Embryonic facial prominence (tissue), 1 donor: ENCODE data around the gene AFF3.
"Not testable (repeated sequence)": the region's sequence is repeated elsewhere in the genome, so short reads cannot be mapped to it uniquely, and the experiment has no call there.

Experiments used
- DNase-seq: peaks from one replicate; pipeline ENCODE4 v3.0.0-alpha.2; 2016; ENCODE audit errors: extremely low spot score

Gene AFF3

DNA sequence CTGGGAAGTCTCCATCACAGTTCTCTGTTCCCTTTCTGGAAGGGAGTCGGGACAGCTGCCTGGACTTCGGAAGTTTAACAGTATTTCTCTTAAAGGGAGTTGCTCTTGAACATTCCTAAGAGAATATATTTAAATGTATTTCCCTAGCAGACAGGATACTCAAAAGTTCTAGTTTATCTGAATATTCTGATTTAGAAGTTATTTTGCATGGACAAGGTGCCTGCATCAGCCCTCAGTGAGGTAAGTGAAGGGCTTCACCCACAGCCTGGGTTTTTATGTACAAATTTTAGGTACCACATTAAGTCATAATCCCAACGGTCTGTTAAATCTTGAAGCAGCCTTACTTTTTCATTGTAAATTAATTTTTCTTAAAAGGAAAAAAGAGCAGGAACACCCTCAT, 587.5 kb downstream of the AFF3 start:
- no peak for DNase-seq

DNA sequence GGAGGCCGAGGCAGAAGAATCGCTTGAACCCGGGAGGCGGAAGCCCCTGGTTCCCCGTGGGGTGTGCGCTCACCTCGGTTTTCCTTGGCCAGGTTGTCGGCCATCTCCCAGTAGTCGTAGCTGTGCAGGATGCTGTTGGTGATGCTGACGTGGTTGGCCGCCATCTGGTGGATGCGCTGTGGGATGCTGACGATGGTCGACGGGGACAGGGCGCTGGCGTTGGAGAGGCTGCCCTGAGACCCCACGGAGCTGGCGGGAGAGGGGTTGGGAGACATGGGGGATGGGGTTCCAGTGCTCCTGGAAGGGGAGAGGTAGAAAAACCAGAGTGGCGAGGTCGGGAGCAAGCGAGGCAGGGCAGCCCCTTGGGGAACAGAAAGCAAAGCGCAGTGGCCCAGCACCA, 588.2 kb downstream of the AFF3 start:
- no peak for DNase-seq

DNA sequence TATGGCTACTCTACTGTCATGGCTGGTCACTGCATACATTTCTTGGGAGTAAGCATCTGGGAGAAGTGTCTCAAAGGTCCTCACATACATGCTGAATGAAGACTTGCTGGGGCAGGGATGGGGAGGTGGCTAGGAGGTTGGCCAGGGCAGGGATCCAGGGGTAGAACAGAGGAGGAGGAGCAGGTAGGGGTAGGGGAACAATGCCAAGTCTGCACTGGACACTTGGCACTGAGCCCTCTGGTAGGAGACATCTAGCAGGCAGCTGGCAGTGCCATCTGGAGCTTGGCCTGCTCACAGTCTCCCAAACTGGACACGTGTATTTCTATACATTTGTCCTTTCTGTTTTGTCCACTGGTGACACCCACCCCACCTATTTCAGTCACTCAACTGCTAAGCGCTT, 589.9 kb downstream of the AFF3 start:
- DNase-seq = no peak

DNA sequence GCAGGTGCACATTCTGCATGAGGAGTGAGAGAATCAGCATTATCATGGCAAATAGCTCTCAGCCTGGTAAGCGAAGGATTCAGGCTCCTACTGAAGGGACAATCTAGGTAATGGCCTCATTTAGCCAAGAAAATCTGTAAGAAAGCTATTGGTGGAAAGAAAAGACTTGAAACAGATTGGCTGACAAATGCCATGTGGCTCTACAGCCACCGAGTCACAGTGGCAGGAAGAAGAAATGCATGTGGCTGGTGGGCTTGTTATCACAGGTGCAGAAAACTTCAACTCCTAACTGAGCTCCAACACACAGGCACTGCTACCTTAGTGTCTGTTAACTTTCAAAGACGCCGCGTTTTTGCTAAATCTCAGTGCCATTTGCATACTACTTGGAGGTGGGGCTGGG, 592.0 kb downstream of the AFF3 start:
- no peak for DNase-seq

DNA sequence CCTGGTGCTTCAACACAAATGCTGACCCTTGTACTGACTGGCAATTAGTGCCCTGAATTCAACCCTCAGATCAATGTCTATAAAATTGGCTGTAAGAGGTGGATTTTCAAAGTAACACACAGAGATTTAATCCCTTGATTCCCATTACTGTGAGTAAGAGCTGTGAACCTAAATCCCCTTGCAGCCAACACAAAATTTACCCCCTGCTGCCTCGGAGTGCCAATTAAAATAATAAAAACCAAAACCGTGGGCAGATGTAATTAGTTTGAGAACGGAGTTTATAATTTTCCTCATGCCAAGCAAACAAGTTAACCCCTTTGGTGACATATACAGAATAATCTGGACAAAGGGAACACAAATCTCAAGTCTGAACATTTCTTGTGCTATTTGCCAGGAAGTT, 596.8 kb downstream of the AFF3 start:
- no peak for DNase-seq

DNA sequence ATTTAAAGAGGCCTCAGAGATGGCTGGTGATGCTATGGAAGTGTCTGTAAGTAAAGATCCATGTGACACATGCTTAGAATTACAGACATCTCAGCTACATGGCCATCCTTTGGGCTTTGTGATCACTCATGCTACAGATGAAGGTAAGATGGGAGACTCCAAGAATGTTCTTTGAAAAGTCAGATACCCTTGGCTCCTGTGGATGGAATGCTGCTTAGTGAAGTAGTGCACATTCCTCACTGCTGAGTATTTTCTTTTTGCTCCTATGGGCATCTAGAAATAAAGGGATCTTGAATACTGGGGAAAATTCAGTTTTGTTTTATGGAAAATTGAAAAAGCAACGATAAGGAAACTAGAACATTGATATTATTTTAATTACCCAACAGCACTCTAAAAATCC, 597.3 kb downstream of the AFF3 start:
- no peak for DNase-seq

DNA sequence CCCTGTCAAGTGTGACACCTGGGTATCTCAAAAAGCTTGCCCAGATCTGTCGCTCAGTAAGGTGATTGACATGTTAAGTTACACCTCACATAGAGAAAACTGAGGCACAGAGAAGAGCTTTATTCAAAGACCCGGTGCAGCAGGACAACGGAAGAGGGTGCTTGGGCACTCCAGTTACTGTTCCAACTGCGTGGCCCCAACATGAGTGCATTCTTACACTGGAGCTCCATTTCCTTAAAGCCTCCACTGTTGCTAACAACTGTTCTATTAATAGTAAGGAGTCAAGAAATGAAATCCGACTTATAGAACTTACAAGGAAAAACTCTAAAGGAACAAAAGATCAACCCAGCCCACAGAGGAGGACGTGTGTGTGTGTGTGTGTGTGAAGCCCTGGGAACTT, 597.8 kb downstream of the AFF3 start:
- no peak for DNase-seq

DNA sequence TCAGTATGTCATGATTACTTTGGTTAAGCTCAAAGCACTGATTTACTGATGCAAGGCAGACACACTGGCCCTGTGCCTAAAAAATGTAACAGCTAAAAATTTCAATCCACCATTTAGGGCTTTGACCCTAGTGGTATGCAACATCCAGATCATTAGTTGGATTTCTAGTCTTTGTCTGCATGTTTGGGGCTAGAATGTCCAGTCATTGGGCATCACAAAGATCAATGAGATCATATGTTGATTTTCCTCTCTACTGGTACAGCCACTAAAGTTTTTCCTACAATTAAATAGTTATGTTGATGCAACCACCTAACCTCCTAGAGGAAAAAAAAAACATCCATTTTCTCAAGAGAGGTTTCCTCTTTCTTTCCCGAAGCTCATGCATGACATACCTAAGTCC, 599.1 kb downstream of the AFF3 start:
- no peak for DNase-seq

DNA sequence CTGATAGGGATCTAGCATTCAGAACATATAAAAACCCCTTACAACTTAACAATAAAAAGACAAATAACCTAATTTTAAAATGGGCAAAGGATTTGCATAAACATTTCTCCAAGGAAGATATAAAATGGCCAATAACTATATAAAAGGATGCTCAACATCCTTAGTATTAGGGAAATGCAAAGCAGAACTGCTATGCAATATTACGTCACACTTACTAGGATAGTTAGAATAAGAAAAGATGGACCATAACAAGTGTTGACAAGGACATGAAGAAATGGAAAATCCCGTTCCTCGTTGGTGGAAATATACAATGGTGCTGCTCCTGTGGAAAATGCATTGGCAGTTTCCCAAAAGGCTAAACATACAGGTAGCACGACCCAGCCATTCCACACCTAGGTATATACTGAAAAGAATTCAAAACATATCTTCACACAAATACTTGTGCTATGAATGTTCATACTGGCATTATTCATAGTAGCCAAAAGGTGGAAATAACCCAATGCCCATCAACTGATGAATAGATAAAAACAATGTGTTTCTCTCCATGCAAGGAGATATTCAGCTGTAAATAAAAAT, 604.4 kb downstream of the AFF3 start:
- DNase-seq = no peak

DNA sequence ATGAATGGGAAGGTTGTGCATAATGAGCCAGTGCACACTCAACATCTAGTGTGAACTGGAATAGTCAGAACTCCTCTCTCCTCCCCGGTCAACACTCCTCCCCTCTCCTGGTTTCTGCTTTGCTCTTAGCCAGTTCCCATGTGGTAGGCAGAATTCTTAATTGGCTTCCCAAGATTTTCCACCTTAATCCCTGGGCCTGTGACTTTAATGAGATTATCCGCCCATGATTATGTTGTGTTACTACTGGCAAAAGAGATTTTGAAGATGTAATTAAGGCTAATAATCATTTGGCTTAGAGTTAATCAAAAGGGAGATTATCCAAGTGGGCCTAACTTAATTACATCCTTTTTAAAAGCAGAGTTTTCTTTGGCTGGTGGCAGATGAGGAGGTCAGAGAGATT, 618.3 kb downstream of the AFF3 start:
- DNase-seq = no peak

DNA sequence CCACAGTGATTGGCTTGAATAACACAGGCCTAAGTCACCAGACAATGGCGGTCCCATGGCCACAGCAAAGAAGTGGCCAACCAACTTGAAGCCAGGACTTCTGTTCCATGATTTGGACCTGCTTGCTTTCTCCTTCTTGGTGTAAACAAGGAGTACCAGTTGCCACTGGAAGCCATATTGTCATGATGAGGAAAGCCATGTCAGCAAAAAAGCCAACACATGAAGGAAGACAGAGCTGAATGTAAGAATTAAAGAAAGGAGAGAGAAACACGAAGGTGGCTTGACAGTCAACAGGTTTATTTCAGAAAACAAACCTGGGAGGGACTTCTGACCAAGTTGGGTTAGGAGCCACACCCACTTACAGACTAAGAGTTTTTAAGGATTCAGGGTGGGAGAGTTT, 620.2 kb downstream of the AFF3 start:
- DNase-seq = no peak

DNA sequence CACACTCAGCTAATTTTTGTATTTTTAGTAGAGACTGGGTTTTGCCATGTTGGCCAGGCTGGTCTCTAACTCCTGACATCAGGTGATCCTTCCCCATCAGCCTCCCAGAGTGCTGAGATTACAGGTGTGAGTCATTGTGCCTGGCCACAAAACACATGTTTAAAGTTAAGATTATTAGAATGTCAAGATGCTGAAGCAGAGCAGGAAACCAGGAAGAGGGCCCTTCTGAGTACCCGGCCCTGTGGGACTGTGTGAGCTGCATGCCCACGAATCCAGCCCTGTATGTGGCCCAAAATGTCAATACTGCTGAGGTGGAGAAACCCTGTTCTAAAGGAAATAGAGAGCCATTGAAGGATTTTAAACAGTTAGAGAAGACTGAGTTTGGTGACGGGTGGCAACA, 621.6 kb downstream of the AFF3 start:
- DNase-seq = no peak

DNA sequence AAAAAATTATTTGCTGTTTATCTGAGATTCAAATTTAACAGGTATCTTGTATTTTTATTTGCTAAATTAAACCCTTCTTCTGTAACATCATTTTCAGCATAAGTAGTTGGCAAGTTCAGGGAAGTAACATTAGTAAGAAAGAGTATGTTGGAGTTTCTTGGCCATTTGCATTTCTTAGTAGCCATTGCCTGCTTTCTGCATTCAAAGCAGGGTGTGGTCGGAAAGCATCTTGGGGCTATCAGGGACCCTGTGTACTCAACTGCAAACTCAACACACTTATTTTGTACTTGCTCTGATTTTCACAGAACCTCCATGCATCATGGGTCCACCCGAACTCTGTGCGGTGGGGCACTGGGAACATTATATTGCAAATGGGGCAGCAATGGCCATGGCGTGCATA, 622.2 kb downstream of the AFF3 start:
- DNase-seq = no peak

DNA sequence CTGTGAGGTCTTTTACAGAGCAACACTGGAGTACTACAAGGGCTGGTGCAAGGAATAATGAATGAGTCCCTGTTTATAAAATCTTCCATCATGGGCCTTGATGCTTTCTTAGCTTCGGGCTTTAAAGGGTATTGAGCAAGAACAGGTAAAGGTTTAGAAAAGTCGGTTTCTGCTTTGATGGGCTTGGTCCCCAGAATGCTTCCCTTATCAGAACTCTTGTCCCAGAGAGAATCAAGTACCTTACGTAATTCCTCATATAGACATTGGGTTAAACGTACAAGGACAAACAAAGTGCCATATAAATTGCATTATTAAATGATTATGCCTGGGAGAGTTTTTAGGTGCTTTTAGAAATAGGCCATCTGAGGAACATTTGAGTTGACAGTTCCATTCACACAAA, 628.0 kb downstream of the AFF3 start:
- no peak for DNase-seq

DNA sequence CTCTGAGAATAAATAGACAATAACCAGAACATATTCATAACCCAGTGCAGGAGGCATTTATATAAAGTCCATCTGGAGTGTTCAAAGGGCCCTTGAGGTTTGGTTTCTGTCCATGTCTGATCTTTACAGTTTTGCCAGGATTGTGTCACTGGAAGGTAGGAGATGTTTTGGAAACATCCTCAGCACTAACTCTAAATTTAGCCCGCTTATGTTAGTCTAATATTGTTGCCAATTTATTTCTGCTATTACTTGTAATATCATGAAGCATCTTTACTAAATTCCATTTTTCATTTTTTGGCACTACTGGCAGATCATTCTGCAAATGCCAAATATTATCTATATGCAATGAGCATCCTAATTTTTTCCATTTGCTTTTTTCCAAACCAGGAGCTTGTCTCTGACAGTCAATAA, 630.2 kb downstream of the AFF3 start:
- DNase-seq = no peak

DNA sequence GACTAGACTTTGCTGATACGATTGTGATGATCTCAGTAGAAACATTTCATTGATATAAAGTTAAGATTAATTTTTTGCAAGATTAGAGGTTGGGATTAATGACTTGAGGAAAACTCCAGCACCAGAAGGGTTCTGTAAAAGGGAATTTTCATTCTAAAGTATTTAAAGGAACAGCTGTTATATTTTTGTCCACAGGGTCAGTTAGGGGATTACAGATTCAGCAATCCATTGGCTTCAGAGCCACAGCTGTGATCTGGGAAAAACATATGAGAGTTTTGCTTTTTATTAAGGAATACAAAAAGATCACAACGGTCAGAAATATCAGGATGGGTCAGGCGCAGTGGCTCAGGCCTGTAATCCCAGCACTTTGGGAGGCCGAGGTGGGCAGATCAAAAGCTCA, 633.0 kb downstream of the AFF3 start:
- DNase-seq = no peak

DNA sequence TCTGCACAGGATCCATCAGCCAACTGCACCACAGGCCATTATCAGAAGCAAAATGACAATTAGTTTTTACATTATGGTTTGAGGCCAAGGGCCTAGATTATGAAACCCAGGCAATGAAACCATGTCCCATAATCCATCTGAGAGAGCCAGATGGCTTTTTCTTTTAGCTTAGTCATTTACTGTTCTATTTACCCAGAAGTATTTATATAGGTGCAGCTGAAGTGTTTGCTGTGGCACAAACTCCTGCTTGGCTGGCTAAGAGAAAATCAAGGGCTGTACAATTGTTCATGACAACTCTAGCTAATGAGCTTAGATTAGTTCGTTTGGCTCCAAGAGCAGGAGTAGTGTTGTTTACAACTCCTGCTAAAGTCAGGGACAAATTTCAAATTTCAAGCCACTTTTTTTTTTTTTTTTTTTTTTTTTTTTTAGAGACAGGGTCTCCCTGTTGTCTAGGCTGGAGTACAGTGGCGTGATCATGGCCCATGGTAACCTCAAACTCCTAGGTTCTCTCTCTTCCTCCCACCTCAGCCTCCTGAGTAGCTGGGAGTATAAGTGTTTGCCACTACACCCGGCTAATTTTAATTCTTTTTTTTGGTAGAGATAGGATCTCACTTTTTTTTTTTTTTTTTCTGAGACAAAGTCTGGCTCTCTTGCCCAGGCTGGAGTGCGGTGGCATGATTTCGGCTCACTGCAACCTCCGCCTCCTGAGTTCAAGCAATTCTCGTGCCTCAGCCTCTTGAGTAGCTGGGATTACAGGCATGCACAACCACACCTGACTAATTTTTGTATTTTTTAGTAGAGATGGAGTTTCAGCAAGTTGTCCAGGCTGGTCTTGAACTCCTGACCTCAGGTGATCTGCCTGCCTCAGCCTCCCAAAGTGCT, 634.2 kb downstream of the AFF3 start:
- no peak for DNase-seq

DNA sequence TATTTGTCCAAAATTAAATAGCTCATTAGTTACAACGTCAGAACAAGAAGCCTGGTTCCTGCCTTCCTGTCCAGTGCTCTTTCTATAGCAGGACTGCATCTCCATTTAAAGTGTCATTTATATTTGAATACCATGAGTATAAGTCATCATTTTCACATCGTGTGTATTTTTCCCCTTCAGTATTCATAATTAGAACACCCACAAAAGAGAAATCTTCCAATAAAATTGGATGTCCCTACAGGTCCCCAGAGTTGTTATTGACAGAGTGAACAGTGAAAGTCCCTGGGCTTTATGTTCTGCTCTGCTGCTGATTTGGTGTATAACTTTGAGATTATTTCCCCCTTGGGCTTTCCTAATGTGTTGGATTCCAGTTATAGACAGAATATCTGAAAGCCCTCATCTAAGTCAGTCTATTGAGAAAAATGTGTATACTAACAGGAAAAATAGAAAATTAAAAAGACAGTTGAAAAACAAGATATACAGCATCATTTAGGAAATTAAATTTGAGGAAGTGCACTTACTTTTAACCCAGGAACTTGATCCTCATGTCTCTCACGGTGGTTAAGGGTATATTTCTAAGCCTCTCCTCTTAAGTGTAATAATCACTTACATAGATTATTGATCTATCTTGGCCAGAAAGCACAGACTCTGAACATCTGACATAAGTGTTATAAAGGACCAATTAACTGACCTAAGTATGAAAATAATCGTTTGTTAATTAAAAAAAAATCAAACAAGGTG, 637.4 kb downstream of the AFF3 start:
- DNase-seq = no peak

DNA sequence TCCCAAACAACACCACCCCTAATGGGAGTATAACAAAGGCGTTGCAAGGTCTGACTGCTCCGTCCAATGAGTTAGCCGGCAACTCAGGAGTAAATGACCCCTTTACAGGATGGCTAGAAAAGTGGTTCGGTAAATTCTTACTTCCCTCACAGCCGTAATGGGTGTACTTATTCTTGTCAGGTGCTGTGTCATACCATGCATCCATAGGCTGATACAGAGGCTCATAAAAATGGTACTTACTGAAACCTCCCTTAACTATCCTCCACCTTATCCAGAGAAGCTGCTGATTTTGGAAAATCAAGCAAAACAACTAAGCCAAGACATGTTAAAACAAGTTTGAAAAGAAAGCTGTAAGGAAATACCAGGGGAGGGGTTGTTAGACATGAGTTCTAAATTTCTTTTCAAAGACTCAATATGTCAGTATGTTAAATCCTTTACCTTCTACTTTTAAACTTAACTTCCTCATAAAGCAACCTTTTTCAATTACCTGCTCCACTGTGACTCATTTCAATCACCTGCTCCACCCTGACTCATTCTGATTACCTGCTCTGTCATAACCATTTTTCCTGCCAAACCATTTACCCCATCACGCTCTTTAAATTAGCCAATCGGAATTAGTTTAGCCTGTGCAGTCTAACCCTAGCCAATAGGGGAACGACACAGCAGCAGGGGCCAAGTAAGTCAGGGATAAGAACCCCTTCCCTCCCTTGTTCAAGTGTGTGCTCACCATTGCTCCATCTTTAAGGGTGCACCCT, 638.6 kb downstream of the AFF3 start:
- DNase-seq = not testable (repeated sequence)

DNA sequence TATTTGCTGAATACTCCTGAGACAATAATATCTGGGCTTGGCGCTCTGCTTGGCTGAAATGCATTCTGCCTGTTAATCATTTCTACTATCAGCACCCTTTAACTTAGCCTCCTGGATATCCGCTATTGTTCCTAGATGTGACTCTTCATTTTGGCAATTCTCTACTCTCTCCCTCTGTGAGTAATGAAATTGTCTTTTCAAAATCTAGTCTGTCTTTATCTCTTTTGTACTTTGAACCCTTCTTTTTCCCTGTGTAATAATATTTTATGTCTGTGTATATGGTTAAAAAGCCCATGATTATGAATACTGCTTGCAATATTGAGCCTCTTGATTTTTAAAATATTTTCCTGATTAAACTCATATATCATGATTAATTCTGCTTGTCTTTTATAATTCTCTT, 646.4 kb downstream of the AFF3 start:
- DNase-seq = no peak
